Esophagus squamous epithelium (tissue), 4 donors: ENCODE data around the gene PSMG4.

Source experiments
- POLR2A ChIP-seq, 4 donors: fragments of 450-650 bp; IDR thresholded peaks; one replicate each; pipeline ENCODE4 v1.6.1; 2017; ENCODE audit warnings: antibody characterized with exemption in 4 of 4, mild to moderate bottlenecking in 4 of 4, moderate library complexity in 3 of 4
- TF ChIP-seq, protein P1 (sequence below), 6 experiments: fragments of 450-650 bp in 4 of 6; fragments of 200-600 bp in 2 of 6; sonication (generic) in 2 of 6; IDR thresholded peaks; one replicate each; pipeline ENCODE4 v1.5.1; 2016 to 2019; ENCODE audit warnings: antibody characterized with exemption in 6 of 6, mild to moderate bottlenecking in 4 of 6, moderate library complexity in 4 of 6

DNA sequence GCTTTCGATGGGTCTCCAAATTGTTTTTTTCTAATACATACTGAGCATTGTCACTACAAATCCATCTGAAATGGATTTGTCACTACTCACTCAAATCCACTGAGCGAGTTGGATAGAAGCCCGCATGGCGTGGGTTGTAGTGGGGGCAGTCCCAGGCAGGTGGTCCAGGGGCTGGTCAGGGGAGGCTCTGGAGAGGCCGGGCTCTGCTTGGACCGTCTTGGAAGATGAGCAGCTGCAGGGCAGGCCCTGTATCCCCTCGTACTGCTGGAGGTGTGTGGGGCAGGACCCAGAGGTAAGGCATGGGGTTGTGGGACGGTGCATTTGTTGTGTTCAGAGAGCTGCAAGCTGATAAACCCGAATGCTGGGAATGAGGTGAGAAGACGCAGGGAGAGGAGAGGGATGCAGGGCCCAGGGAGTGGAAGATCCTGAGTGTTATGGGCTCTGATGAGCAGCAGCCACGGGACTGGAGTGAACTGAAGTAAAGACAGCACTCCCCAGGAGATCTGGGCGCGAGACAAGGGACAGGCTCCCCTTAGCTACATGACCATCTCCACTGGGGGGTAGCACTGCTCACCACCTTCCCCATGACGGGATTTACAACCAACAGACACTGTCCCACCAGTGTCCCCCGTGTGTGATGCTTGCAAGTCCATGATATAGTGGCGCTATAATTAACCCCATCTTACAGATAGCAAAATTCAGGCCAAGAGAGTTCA, 45.9 kb downstream of the PSMG4 start:
- TF ChIP-seq, protein P1, sequence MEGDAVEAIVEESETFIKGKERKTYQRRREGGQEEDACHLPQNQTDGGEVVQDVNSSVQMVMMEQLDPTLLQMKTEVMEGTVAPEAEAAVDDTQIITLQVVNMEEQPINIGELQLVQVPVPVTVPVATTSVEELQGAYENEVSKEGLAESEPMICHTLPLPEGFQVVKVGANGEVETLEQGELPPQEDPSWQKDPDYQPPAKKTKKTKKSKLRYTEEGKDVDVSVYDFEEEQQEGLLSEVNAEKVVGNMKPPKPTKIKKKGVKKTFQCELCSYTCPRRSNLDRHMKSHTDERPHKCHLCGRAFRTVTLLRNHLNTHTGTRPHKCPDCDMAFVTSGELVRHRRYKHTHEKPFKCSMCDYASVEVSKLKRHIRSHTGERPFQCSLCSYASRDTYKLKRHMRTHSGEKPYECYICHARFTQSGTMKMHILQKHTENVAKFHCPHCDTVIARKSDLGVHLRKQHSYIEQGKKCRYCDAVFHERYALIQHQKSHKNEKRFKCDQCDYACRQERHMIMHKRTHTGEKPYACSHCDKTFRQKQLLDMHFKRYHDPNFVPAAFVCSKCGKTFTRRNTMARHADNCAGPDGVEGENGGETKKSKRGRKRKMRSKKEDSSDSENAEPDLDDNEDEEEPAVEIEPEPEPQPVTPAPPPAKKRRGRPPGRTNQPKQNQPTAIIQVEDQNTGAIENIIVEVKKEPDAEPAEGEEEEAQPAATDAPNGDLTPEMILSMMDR (IDR thresholded peaks at IDR 0.05) = no peak
- TF ChIP-seq POLR2A (IDR thresholded peaks at IDR 0.05) = no peak
